ENCODE results near the gene TPCN2.

DNA sequence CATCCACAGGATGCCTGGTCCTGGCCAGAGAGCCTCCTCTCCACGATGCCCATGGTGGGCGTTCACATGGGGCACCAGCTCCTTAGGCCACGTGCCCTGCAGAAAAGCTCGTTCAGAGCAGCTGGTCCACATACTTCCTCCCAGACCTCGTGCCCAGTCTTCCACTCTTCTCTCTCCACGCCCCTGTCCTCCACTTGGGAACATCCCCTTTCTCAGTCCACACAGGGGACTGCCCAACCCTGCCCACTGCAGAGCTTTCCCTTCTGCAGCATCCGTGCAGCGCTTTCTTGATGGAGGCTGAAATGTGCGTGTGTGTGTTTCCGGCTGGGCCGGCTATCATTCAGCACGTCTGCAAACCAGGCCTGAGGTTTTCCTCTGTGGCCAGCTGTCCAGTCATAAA, 11.3 kb downstream of the TPCN2 start:
- TF ChIP-seq JUND (IDR thresholded peaks at IDR 0.05; ENCODE audit: borderline replicate concordance, low read depth, low read length) (no peak), JUND (tag; IDR thresholded peaks at IDR 0.05; ENCODE audit: borderline replicate concordance, low read depth, low read length) (no peak), JUN (IDR thresholded peaks at IDR 0.05; ENCODE audit: borderline replicate concordance, low read depth, low read length) (no peak), JUN (CRISPR knock-in tag; IDR thresholded peaks at IDR 0.05; ENCODE audit: borderline replicate concordance) (no peak), POLR2A (conservative IDR thresholded peaks at IDR 0.05) (no peak), ELF4 (CRISPR knock-in tag; IDR thresholded peaks at IDR 0.05) (no peak), ZNF12 (CRISPR knock-in tag; IDR thresholded peaks at IDR 0.05) (no peak), FOXA1 (IDR thresholded peaks at IDR 0.05; ENCODE audit: borderline replicate concordance) (no peak)
- TF ChIP-seq, protein P1, sequence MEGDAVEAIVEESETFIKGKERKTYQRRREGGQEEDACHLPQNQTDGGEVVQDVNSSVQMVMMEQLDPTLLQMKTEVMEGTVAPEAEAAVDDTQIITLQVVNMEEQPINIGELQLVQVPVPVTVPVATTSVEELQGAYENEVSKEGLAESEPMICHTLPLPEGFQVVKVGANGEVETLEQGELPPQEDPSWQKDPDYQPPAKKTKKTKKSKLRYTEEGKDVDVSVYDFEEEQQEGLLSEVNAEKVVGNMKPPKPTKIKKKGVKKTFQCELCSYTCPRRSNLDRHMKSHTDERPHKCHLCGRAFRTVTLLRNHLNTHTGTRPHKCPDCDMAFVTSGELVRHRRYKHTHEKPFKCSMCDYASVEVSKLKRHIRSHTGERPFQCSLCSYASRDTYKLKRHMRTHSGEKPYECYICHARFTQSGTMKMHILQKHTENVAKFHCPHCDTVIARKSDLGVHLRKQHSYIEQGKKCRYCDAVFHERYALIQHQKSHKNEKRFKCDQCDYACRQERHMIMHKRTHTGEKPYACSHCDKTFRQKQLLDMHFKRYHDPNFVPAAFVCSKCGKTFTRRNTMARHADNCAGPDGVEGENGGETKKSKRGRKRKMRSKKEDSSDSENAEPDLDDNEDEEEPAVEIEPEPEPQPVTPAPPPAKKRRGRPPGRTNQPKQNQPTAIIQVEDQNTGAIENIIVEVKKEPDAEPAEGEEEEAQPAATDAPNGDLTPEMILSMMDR (IDR thresholded peaks at IDR 0.05 in 2 of 3, conservative IDR thresholded peaks at IDR 0.05 in 1 of 3; ENCODE audit: insufficient read depth in 2 of 3, low read depth in 1 of 3, low read length in 3 of 3) = no peak
- TF ChIP-seq, protein P2, sequence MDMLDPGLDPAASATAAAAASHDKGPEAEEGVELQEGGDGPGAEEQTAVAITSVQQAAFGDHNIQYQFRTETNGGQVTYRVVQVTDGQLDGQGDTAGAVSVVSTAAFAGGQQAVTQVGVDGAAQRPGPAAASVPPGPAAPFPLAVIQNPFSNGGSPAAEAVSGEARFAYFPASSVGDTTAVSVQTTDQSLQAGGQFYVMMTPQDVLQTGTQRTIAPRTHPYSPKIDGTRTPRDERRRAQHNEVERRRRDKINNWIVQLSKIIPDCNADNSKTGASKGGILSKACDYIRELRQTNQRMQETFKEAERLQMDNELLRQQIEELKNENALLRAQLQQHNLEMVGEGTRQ (CRISPR knock-in tag; IDR thresholded peaks at IDR 0.05) = no peak
- TF ChIP-seq, protein P3, sequence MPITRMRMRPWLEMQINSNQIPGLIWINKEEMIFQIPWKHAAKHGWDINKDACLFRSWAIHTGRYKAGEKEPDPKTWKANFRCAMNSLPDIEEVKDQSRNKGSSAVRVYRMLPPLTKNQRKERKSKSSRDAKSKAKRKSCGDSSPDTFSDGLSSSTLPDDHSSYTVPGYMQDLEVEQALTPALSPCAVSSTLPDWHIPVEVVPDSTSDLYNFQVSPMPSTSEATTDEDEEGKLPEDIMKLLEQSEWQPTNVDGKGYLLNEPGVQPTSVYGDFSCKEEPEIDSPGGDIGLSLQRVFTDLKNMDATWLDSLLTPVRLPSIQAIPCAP (CRISPR knock-in tag; IDR thresholded peaks at IDR 0.05; ENCODE audit: borderline replicate concordance) = no peak

All from K562 (cell line).